ENCODE measurements around the gene LILRB5.
"Not testable (repeated sequence)": the region's sequence is repeated elsewhere in the genome, so short reads cannot be mapped to it uniquely, and the experiment has no call there.

LILRB5 gene

GRCh38 chr19:54242646-54243045, 14.4 kb downstream of the LILRB5 start, which contains the start of gene LILRA6:
Gene LILRA6 (minus strand): TSS chr19:54242790.
- not testable (repeated sequence) for DNase-seq (ENCODE audit: low spot score)

- not testable (repeated sequence) for DNase-seq (ENCODE audit: low spot score)
These were observed 14.8 kb downstream of the LILRB5 start for GRCh38 chr19:54242234-54242633.

GRCh38 chr19:54240372-54241336, 16.4 kb downstream of the LILRB5 start:
- DNase-seq (ENCODE audit: low spot score): not testable (repeated sequence)

- not testable (repeated sequence) for DNase-seq (ENCODE audit: low spot score)
These were observed 17.3 kb downstream of the LILRB5 start for GRCh38 chr19:54239491-54240371.

- no peak for DNase-seq (ENCODE audit: low spot score)
These were observed 23.1 kb downstream of the LILRB5 start for GRCh38 chr19:54233941-54234340.

- peak; percentile 84 for DNase-seq (ENCODE audit: low spot score)
These were observed 25.8 kb downstream of the LILRB5 start for GRCh38 chr19:54231077-54231931.

- DNase-seq (ENCODE audit: low spot score): no peak
These were observed 27.0 kb downstream of the LILRB5 start for GRCh38 chr19:54230031-54230430.

- DNase-seq (ENCODE audit: low spot score): no peak
These were observed 27.9 kb downstream of the LILRB5 start for GRCh38 chr19:54229146-54229545.

GRCh38 chr19:54224619-54225018, 32.5 kb downstream of the LILRB5 start:
- not testable (repeated sequence) for DNase-seq (ENCODE audit: low spot score)

- DNase-seq (ENCODE audit: low spot score): not testable (repeated sequence)
These were observed 33.2 kb downstream of the LILRB5 start for GRCh38 chr19:54223937-54224281.

- DNase-seq (ENCODE audit: low spot score): not testable (repeated sequence)
These were observed 33.7 kb downstream of the LILRB5 start for GRCh38 chr19:54223277-54223936.

- not testable (repeated sequence) for DNase-seq (ENCODE audit: low spot score)
These were observed 34.4 kb downstream of the LILRB5 start, which contains the start of gene LILRB3 for GRCh38 chr19:54222474-54223276. Gene LILRB3 (minus strand): TSS chr19:54223007. CDS start chr19:54222976, 31 bp downstream.

- DNase-seq (ENCODE audit: low spot score): not testable (repeated sequence)
These were observed 35.1 kb downstream of the LILRB5 start for GRCh38 chr19:54221947-54222346.

GRCh38 chr19:54219702-54220101, 37.4 kb downstream of the LILRB5 start:
- not testable (repeated sequence) for DNase-seq (ENCODE audit: low spot score)

GRCh38 chr19:54218960-54219661, 38.0 kb downstream of the LILRB5 start:
- DNase-seq (ENCODE audit: low spot score): no peak

GRCh38 chr19:54218259-54218658, 38.8 kb downstream of the LILRB5 start:
- DNase-seq (ENCODE audit: low spot score): no peak

GRCh38 chr19:54217517-54218247, 39.4 kb downstream of the LILRB5 start:
- not testable (repeated sequence) for DNase-seq (ENCODE audit: low spot score)

GRCh38 chr19:54216869-54217268, 40.2 kb downstream of the LILRB5 start:
- no peak for DNase-seq (ENCODE audit: low spot score)

GRCh38 chr19:54214734-54215133, 42.3 kb downstream of the LILRB5 start:
- DNase-seq (ENCODE audit: low spot score): not testable (repeated sequence)

Measured in CD4-positive, alpha-beta T cell treated with Interleukin-15 for 4 hours (primary cell).